ENCODE measurements around the gene MORN1.

GRCh38 chr1:2275796-2276536, 115.4 kb downstream of the MORN1 start:
- TF ChIP-seq CTCF (IDR thresholded peaks at IDR 0.05) (no peak), POLR2A (IDR thresholded peaks at IDR 0.05) (no peak)
